Measurements from ENCODE around the gene CUEDC1.

CUEDC1 gene

DNA sequence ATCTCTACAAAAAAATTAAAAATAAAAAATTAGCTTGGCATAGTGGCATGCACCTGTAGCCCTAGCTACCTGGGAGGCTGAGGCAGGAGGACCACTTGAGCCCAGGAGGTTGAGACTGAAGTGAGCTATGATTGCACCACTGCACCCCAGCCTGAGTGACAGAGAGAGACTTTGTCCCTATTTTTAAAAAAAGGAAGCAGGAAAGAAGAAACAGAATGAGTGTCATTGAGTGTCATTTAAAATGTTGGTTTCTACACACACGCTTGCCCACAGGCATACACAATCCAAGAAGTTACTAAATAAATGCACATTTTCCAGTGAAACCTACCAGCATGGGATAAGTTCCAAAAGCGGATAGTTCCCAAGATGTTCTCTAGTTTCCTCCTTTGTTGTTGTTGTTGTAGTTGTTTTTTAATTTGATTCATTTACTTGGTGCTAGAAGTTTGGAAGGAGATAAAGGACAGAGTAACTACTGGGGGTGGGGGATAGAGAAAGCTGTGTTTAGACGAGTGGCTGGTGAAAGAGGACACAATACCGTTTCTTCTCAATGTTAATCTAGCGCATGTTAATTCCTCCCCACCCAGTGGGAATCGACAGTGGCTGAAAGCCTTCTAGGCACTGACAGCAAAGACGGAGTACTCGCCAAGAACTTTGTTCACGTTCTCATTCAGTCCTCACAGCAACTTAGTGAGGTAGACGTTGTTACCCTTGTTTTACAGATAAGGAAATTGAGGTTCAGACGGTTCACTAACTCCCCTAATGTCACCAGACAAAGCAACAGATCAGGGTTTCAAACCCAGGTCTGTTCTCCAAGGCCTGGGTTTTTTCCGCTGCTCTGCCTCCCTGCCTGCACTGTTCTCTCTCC, 122.7 kb downstream of the CUEDC1 start:
- no peak overlapping the region for H3K4me3 ChIP-seq (ENCODE audit: low read depth, low read length)
- no peaks in the 10 kb centered on the region for H3K36me3 ChIP-seq (replicated peaks)
- no peak for TF ChIP-seq CTCF (IDR thresholded peaks at IDR 0.05; ENCODE audit: low read depth, low read length, missing control alignments)
- H3K27me3 ChIP-seq (replicated peaks): no peaks in the 10 kb centered on the region
- in situ Hi-C loops (cut with HindIII; ENCODE audit: low pct_ligation_motif_present, low sequenced_read_pairs): no loop called here
- H3K27ac ChIP-seq: no peak overlapping the region
- no peak for DNase-seq

GRCh38 chr17:57830880-57831279, 124.3 kb downstream of the CUEDC1 start:
- no peaks in the 10 kb centered on the region for H3K36me3 ChIP-seq (replicated peaks)
- TF ChIP-seq CTCF (IDR thresholded peaks at IDR 0.05; ENCODE audit: low read depth, low read length, missing control alignments): no peak
- no peaks in the 10 kb centered on the region for H3K27me3 ChIP-seq (replicated peaks)
- H3K4me3 ChIP-seq (ENCODE audit: low read depth, low read length): no peak overlapping the region
- no peak for DNase-seq
- in situ Hi-C loops (cut with HindIII; ENCODE audit: low pct_ligation_motif_present, low sequenced_read_pairs): no loop called here
- H3K27ac ChIP-seq: no peak overlapping the region

GRCh38 chr17:57823469-57824401, 131.5 kb downstream of the CUEDC1 start:
- in situ Hi-C loops (cut with HindIII; ENCODE audit: low pct_ligation_motif_present, low sequenced_read_pairs): no loop called here

GRCh38 chr17:57819867-57820266, 135.3 kb downstream of the CUEDC1 start:
- no peak for TF ChIP-seq CTCF (IDR thresholded peaks at IDR 0.05; ENCODE audit: low read depth, low read length, missing control alignments)
- H3K36me3 ChIP-seq (replicated peaks): no peaks in the 10 kb centered on the region
- H3K27ac ChIP-seq: no peak overlapping the region
- no peak for DNase-seq
- H3K4me3 ChIP-seq (ENCODE audit: low read depth, low read length): no peak overlapping the region
- in situ Hi-C loops (cut with HindIII; ENCODE audit: low pct_ligation_motif_present, low sequenced_read_pairs): no loop called here
- no peaks in the 10 kb centered on the region for H3K27me3 ChIP-seq (replicated peaks)

More at GRCh38 chr17:57823469-57824401, 131.5 kb downstream of the CUEDC1 start:
- no peak for DNase-seq
- H3K4me3 ChIP-seq (ENCODE audit: low read depth, low read length): no peak overlapping the region
- H3K27me3 ChIP-seq (replicated peaks): no peaks in the 10 kb centered on the region
- no peaks in the 10 kb centered on the region for H3K36me3 ChIP-seq (replicated peaks)
- no peak for TF ChIP-seq CTCF (IDR thresholded peaks at IDR 0.05; ENCODE audit: low read depth, low read length, missing control alignments)
- H3K27ac ChIP-seq: no peak overlapping the region

GRCh38 chr17:57819285-57819684, 135.9 kb downstream of the CUEDC1 start:
- Histone ChIP-seq H3K27ac (no peak overlapping the region), H3K36me3 (replicated peaks) (no peaks in the 10 kb centered on the region), H3K27me3 (replicated peaks) (peaks cover 2% of the 10 kb centered on the region), H3K4me3 (ENCODE audit: low read depth, low read length) (no peak overlapping the region)
- in situ Hi-C loops (cut with HindIII; ENCODE audit: low pct_ligation_motif_present, low sequenced_read_pairs): no loop called here
- TF ChIP-seq CTCF (IDR thresholded peaks at IDR 0.05; ENCODE audit: low read depth, low read length, missing control alignments): no peak
- no peak for DNase-seq

Data from brain microvascular endothelial cell (primary cell).